Thoracic aorta (tissue), 2 donors: Measurements from ENCODE around the gene OR13J1. TPM values are rescaled to one million over a fixed set of nuclear protein-coding genes. Genes with fewer than 3 reads are reported as not detected.
A peak's percentile ranks its signal among the peaks of the same experiment; 100 is the strongest.

Source experiments
- ATAC-seq: fragments of 150-250 bp; one replicate; pipeline ENCODE4 v1.8.0; 2017; ENCODE audit warnings: low read depth; ENCODE audit not compliant: insufficient number of reproducible peaks, low FRiP score
- DNase-seq: peaks from one replicate; pipeline ENCODE4 v3.0.0-alpha.2; 2020; ENCODE audit warnings: low spot score
- H3K27ac ChIP-seq, 2 donors: fragments of 200-600 bp; sonication (generic); 1 replicate in 1 of 2; 2 replicates in 1 of 2; pipeline ENCODE4 v1.5.1; 2016; ENCODE audit warnings: mild to moderate bottlenecking in 2 of 2, moderate library complexity in 2 of 2
- H3K27me3 ChIP-seq: fragments of 200-600 bp; sonication (generic); replicated peaks from 2 replicates; pipeline ENCODE4 v1.6.0; 2016; ENCODE audit warnings: mild to moderate bottlenecking; ENCODE audit not compliant: insufficient read depth
- H3K36me3 ChIP-seq: fragments of 200-600 bp; sonication (generic); one replicate; pipeline ENCODE4 v1.5.1; 2016
- H3K4me1 ChIP-seq, 2 donors: fragments of 200-600 bp; sonication (generic); 1 replicate in 1 of 2; 2 replicates in 1 of 2; pipeline versions ENCODE4 v1.5.1 to v1.6.0; 2016; ENCODE audit warnings: low read depth in 2 of 2, mild to moderate bottlenecking in 1 of 2; ENCODE audit not compliant: control insufficient read depth in 1 of 2
- H3K4me3 ChIP-seq: fragments of 200-600 bp; sonication (generic); 2 replicates; pipeline ENCODE4 v1.5.1; 2016; ENCODE audit warnings: mild to moderate bottlenecking
- H3K9me3 ChIP-seq: fragments of 200-600 bp; sonication (generic); 2 replicates; pipeline ENCODE4 v1.5.1; 2016
- total RNA-seq, 2 donors: library from RNA; depleted of rRNA; stranded (reverse); fragments of >200 nt; gene quantifications; one replicate each; pipeline versions ENCODE4 v1.1.0 to v1.2.3, GENCODE V29; 2016
- TF ChIP-seq, protein P1 (sequence below): fragments of 200-600 bp; sonication (generic); IDR thresholded peaks from one replicate; pipeline ENCODE4 v1.5.1; 2019; ENCODE audit warnings: antibody characterized with exemption

OR13J1 gene
- total RNA-seq, 2 donors from 2014 or later, result not detected

DNA sequence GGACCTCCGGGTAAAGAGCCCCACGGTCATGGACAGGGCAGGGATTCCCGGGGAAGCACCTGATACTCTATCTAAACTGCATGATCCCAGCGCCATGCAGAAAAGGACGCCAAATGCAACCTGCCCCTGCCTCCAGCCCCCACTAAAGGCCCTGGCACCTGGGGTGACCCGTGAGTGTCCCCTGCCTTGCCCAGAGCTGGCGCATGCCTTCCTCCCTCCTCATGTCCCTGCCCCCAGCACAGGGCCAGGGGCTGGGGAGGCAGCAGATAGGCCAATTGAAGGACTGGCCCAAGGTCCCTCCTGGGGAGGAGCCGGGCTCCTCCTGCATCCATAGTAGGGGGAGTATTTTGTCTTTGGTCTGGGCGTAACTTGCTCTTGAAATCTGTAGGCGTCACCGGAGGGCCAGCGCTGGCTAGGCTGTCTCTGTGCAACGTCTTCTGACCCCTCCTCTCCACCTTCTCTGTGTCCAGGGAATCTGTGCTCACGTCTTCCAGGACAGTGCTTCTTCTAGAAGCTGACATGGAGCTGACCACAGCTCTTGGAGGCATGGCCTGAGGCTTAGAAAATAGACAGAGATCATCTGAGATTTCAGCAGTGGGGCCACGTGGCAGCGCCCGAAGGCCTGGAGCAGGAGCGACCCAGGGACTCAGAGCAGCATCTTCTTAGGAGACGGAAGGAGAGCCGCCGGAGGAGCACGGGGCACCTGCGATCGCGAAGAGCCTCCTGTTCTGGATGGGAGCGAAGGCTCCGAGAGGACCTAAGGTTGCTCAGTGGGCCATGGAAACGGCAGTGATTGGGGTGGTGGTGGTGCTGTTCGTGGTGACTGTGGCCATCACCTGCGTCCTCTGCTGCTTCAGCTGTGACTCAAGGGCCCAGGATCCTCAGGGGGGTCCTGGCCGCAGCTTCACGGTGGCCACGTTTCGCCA is 39.7 kb upstream of the OR13J1 start:
- ATAC-seq (no peak), DNase-seq (no peak)
- Histone ChIP-seq H3K36me3 (no peaks in the 10 kb centered on the region), H3K9me3 (no peaks in the 10 kb centered on the region), H3K4me1 (peaks cover 59 to 93% of the 10 kb centered on the region in 2 donors), H3K27ac (peak overlapping the region; percentile 99 to 100), H3K4me3 (no peak overlapping the region), H3K27me3 (no peaks in the 10 kb centered on the region)
- TF ChIP-seq, protein P1, sequence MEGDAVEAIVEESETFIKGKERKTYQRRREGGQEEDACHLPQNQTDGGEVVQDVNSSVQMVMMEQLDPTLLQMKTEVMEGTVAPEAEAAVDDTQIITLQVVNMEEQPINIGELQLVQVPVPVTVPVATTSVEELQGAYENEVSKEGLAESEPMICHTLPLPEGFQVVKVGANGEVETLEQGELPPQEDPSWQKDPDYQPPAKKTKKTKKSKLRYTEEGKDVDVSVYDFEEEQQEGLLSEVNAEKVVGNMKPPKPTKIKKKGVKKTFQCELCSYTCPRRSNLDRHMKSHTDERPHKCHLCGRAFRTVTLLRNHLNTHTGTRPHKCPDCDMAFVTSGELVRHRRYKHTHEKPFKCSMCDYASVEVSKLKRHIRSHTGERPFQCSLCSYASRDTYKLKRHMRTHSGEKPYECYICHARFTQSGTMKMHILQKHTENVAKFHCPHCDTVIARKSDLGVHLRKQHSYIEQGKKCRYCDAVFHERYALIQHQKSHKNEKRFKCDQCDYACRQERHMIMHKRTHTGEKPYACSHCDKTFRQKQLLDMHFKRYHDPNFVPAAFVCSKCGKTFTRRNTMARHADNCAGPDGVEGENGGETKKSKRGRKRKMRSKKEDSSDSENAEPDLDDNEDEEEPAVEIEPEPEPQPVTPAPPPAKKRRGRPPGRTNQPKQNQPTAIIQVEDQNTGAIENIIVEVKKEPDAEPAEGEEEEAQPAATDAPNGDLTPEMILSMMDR, result no peak

DNA sequence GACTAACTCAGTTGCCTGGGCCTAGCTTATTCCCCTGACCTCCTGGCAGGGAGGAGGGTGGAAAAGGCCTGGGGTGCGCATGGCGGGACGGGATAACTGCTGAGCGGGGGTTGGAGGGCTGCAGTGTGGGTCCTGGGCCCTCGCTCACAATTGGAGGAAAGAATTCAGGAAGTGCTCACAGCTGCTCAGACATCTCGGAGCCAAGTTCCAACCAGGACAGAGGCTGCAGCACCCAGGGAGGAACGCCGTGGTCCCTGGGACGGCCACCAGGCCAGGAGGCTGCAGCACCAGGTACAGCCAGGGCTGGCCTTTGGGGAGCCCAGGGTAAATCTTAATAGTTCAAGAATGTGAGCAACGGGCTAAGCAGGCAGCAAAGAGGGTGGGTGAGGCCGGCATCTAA is 39.1 kb upstream of the OR13J1 start, which contains the start of gene SPAAR:
SPAAR (plus strand) TSS at position 217 of the 400 bp plus-strand sequence. CDS start 974 bp downstream, outside the sequence.
- ATAC-seq (no peak), DNase-seq (no peak)
- Histone ChIP-seq H3K27ac (peak within 1 kb of the TSS; percentile 99 to 100), H3K9me3 (no peaks in the 10 kb centered on the region), H3K4me3 (peak within 1 kb of the TSS; percentile 51), H3K27me3 (no peaks in the 10 kb centered on the region), H3K4me1 (peaks cover 66 to 93% of the 10 kb centered on the region in 2 donors), H3K36me3 (no peaks in the 10 kb centered on the region)
- TF ChIP-seq, protein P1, result no peak

DNA sequence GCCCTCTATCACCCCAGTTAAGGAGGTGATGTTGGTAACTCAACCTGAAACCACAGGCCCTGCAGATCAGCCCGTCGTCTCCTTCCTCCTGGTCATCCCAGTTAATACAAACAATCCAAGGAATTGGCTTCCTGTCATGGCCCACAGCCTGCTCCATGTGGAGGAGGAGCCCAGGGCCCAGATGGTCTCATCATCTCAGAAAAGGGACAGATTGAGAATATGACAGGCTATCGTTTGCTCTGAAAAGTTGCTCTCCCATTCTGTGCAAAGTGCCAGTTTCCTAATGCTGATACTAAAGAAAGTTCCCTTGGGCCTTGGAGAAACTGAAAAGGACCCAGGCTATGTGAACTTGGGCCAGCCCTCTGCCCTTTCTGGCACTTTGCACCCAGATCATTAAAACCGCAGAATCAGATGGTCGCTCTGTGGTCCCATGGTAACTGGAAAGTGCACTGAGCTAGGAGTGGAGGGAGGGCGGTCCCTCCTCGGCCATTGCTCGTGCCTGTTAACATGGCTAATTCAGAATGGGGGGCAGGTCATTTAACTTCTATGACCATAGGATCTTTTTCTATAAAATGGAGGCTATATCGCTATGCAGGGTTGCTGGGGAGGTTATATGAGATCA is 38.4 kb upstream of the OR13J1 start:
- TF ChIP-seq, protein P1, result no peak
- Histone ChIP-seq H3K36me3 (no peaks in the 10 kb centered on the region), H3K4me1 (peaks cover 71 to 93% of the 10 kb centered on the region in 2 donors), H3K9me3 (no peaks in the 10 kb centered on the region), H3K27me3 (no peaks in the 10 kb centered on the region), H3K4me3 (peak overlapping the region; percentile 51), H3K27ac (peak overlapping the region; percentile 99 to 100)
- DNase-seq, result no peak
- ATAC-seq, result no peak

DNA sequence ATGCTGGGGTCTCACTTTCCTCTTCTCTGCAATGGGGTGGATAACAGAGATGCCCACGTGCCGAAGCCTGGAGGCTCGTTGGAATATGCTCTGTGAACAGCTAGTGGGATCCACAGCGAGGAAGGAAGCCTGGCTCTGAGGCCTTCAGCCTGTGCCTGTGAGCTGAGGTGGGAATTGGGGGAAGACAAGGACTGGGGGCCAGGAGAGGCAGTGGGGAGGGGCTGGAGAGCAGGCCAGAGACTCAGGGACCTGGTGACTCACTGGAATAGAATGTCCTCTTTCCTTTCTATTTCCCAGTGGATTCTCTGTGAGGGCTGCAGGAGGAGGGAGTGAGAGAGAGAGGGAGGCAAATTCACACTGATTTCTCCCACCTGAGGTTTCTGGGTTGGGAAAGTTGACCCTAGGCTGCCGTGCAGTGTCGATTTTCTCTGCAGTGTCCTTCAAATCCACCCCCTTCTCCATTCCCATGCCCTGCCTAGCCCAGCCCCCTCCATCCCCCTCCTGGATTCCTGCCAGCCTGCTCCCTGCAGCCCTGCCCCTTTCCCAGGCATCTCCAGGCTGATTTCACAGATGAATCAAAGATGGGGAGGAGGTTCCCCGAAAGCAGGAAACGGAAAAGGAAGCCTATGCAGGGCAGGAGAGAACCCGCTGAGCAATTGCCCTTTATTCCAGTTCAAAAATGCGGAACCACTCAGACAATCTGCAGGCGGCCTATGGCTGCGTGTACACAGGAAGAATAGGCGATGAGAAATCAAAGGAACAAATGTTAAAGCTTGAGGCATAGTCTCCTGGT is 37.7 kb upstream of the OR13J1 start:
- no peaks in the 10 kb centered on the region for H3K36me3 ChIP-seq
- ATAC-seq, result peak; percentile 70
- no peaks in the 10 kb centered on the region for H3K9me3 ChIP-seq
- peaks cover 71 to 92% of the 10 kb centered on the region in 2 donors for H3K4me1 ChIP-seq
- no peak for DNase-seq
- TF ChIP-seq, protein P1, result no peak
- H3K27me3 ChIP-seq, result no peaks in the 10 kb centered on the region
- H3K4me3 ChIP-seq, result peak overlapping the region; percentile 51
- peak overlapping the region; percentile 99 to 100 for H3K27ac ChIP-seq
